Esophagus muscularis mucosa (tissue), 4 donors: Measurements from ENCODE around the gene TRMO. TPM values are rescaled to one million over a fixed set of nuclear protein-coding genes. Genes with fewer than 3 reads are reported as not detected.

Experiments
- DNase-seq: peaks from one replicate; pipeline ENCODE4 v3.0.0-alpha.2; 2017; ENCODE audit errors: extremely low spot score
- H3K27ac ChIP-seq, 4 donors: fragments of 200-600 bp; sonication (generic); replicated peaks in 1 of 4; 1 replicate in 3 of 4; 2 replicates in 1 of 4; pipeline ENCODE4 v1.5.1; 2016 to 2019; ENCODE audit warnings: mild to moderate bottlenecking in 1 of 4
- H3K27me3 ChIP-seq, 4 donors: fragments of 200-600 bp; sonication (generic); one replicate each; pipeline versions ENCODE4 v1.5.1 to v1.6.0; 2016 to 2019
- H3K36me3 ChIP-seq, 4 donors: fragments of 200-600 bp; sonication (generic); one replicate each; pipeline ENCODE4 v1.5.1; 2016 to 2019
- H3K4me1 ChIP-seq, 4 donors: fragments of 200-600 bp; sonication (generic); one replicate each; pipeline ENCODE4 v1.5.1; 2016 to 2019
- H3K4me3 ChIP-seq, 4 donors: fragments of 200-600 bp; sonication (generic); 1 replicate in 2 of 4; 2 replicates in 2 of 4; pipeline ENCODE4 v1.5.1; 2016 to 2019; ENCODE audit warnings: mild to moderate bottlenecking in 4 of 4, moderate library complexity in 1 of 4
- H3K9me3 ChIP-seq, 4 donors: fragments of 200-600 bp; sonication (generic); 1 replicate in 3 of 4; 2 replicates in 1 of 4; pipeline ENCODE4 v1.5.1; 2016 to 2019
- CTCF ChIP-seq, 3 experiments: fragments of 200-600 bp in 2 of 3; fragments of 450-650 bp in 1 of 3; sonication (generic) in 2 of 3; IDR thresholded peaks; one replicate each; pipeline ENCODE4 v1.5.1; 2017 to 2019; ENCODE audit warnings: antibody characterized with exemption in 3 of 3, mild to moderate bottlenecking in 2 of 3, moderate library complexity in 1 of 3
- EP300 ChIP-seq: sonication (generic); formaldehyde crosslinking; IDR thresholded peaks from one replicate; pipeline ENCODE4 v1.6.1; 2017; ENCODE audit warnings: antibody characterized with exemption
- POLR2A ChIP-seq: fragments of 450-650 bp; IDR thresholded peaks from one replicate; pipeline ENCODE4 v1.6.1; 2017; ENCODE audit warnings: antibody characterized with exemption, moderate library complexity, mild to moderate bottlenecking, low read depth
- POLR2AphosphoS5 ChIP-seq, 2 donors: sonication (generic); formaldehyde crosslinking; IDR thresholded peaks; one replicate each; pipeline ENCODE4 v1.6.1; 2017; ENCODE audit warnings: antibody characterized with exemption in 2 of 2
- WGBS: methylation state at CpG from one replicate; pipeline ENCODE4 v1.1.5; 2018; 5-methylcytosine and 5-hydroxymethylcytosine counted together
- intact Hi-C: fragments of 100-400 bp; cut with DNase I; formaldehyde crosslinking; loops from one replicate; pipeline ENCODE4 v1.15.1; 2023
- total RNA-seq, 4 donors: library from RNA; depleted of rRNA; stranded (reverse); fragments of >200 nt; gene quantifications; one replicate each; pipeline versions ENCODE4 v1.1.0 to v1.2.1, GENCODE V29; 2016

Gene TRMO
- total RNA-seq, 4 donors from 2014 or later, result 16.6 to 22.7 (median 18.8) TPM

GRCh38 chr9:97900103-97900737 lies 22.1 kb downstream of the TRMO start:
- DNase-seq, result peak; percentile 79
- no peaks in the 10 kb centered on the region for H3K27me3 ChIP-seq
- TF ChIP-seq POLR2A, result no peak
- no peak for TF ChIP-seq CTCF (IDR thresholded peaks at IDR 0.05)
- TF ChIP-seq POLR2AphosphoS5 (IDR thresholded peaks at IDR 0.05), result no peak
- no peak for TF ChIP-seq EP300
- no peaks in the 10 kb centered on the region for H3K9me3 ChIP-seq
- WGBS, result 81% methylated on average over 9 of the region's 9 CpGs
- no peak overlapping the region for H3K27ac ChIP-seq
- intact Hi-C loops, result no loop called here
- no peak overlapping the region for H3K4me3 ChIP-seq
- H3K36me3 ChIP-seq, result peaks cover 4 to 55% (median 26%) of the 10 kb centered on the region in 4 donors
- peaks cover 0 to 7% (median 0%) of the 10 kb centered on the region in 4 donors for H3K4me1 ChIP-seq

GRCh38 chr9:97895695-97896332 lies 26.5 kb downstream of the TRMO start:
- intact Hi-C loops, result no loop called here
- DNase-seq, result peak; percentile 34
- Histone ChIP-seq H3K27me3 (no peaks in the 10 kb centered on the region), H3K36me3 (peaks cover 0 to 38% (median 9%) of the 10 kb centered on the region in 4 donors), H3K27ac (no peak overlapping the region), H3K9me3 (peaks cover 0 to 4% (median 0%) of the 10 kb centered on the region in 4 donors), H3K4me3 (no peak overlapping the region), H3K4me1 (peaks cover 0 to 1% (median 0%) of the 10 kb centered on the region in 4 donors)
- TF ChIP-seq POLR2A (no peak), EP300 (no peak), CTCF (IDR thresholded peaks at IDR 0.05) (no peak), POLR2AphosphoS5 (IDR thresholded peaks at IDR 0.05) (no peak)
- WGBS, result 76% methylated on average over 6 of the region's 6 CpGs

- intact Hi-C loops, result no loop called here
- Histone ChIP-seq H3K9me3 (peaks cover 0 to 4% (median 0%) of the 10 kb centered on the region in 4 donors), H3K36me3 (peaks cover 0 to 35% (median 9%) of the 10 kb centered on the region in 4 donors), H3K4me1 (no peaks in the 10 kb centered on the region), H3K27me3 (no peaks in the 10 kb centered on the region), H3K27ac (no peak overlapping the region), H3K4me3 (no peak overlapping the region)
- TF ChIP-seq POLR2AphosphoS5 (IDR thresholded peaks at IDR 0.05), result no peak
- TF ChIP-seq CTCF (IDR thresholded peaks at IDR 0.05), result no peak
- TF ChIP-seq EP300, result no peak
- no peak for TF ChIP-seq POLR2A
- DNase-seq, result no peak
- 88% methylated on average over 1 of the region's 1 CpG for WGBS
These were observed 27.1 kb downstream of the TRMO start for GRCh38 chr9:97895211-97895610.

GRCh38 chr9:97892421-97892820 lies 29.9 kb downstream of the TRMO start:
- H3K27me3 ChIP-seq, result no peaks in the 10 kb centered on the region
- H3K36me3 ChIP-seq, result peaks cover 0 to 15% (median 7%) of the 10 kb centered on the region in 4 donors
- DNase-seq, result no peak
- TF ChIP-seq CTCF (IDR thresholded peaks at IDR 0.05) (no peak), POLR2A (no peak), EP300 (no peak), POLR2AphosphoS5 (IDR thresholded peaks at IDR 0.05) (no peak)
- no peaks in the 10 kb centered on the region for H3K4me1 ChIP-seq
- 91% methylated on average over 2 of the region's 2 CpGs for WGBS
- H3K27ac ChIP-seq, result no peak overlapping the region
- peaks cover 0 to 4% (median 0%) of the 10 kb centered on the region in 4 donors for H3K9me3 ChIP-seq
- H3K4me3 ChIP-seq, result no peak overlapping the region
- intact Hi-C loops, result no loop called here
